Gastrocnemius medialis (tissue), 4 donors: ENCODE results near the gene C6orf163. TPM values are rescaled to one million over a fixed set of nuclear protein-coding genes. Genes with fewer than 3 reads are reported as not detected.

Experiments used
- ATAC-seq, 2 donors: fragments of 150-250 bp; one replicate each; pipeline ENCODE4 v1.9.1; 2016
- DNase-seq, 2 donors: peaks; one replicate each; pipeline ENCODE4 v3.0.0-alpha.2; 2019
- H3K27ac ChIP-seq, 4 donors: fragments of 200-600 bp; sonication (generic); 1 replicate in 1 of 4; 2 replicates in 3 of 4; pipeline ENCODE4 v1.5.1; 2016 to 2018; ENCODE audit warnings: mild to moderate bottlenecking in 2 of 4, moderate library complexity in 1 of 4
- H3K27me3 ChIP-seq, 3 donors: fragments of 200-600 bp; sonication (generic) in 2 of 3; 1 replicate in 1 of 3; 2 replicates in 2 of 3; pipeline versions ENCODE4 v1.5.1 to v1.6.0; 2016 to 2019; ENCODE audit warnings: mild to moderate bottlenecking in 1 of 3, moderate library complexity in 1 of 3
- H3K36me3 ChIP-seq, 2 donors: fragments of 200-600 bp; sonication (generic) in 1 of 2; one replicate each; pipeline ENCODE4 v1.5.1; 2017 to 2018
- H3K4me1 ChIP-seq, 2 donors: fragments of 200-600 bp; sonication (generic) in 1 of 2; one replicate each; pipeline ENCODE4 v1.5.1; 2016 to 2017; ENCODE audit warnings: mild to moderate bottlenecking in 2 of 2
- H3K4me3 ChIP-seq, 4 donors: fragments of 200-600 bp; sonication (generic) in 3 of 4; 1 replicate in 1 of 4; 2 replicates in 3 of 4; pipeline ENCODE4 v1.5.1; 2016 to 2019; ENCODE audit warnings: mild to moderate bottlenecking in 2 of 4
- H3K9me3 ChIP-seq, 3 donors: fragments of 200-600 bp; sonication (generic) in 2 of 3; 1 replicate in 1 of 3; 2 replicates in 2 of 3; pipeline ENCODE4 v1.5.1; 2016 to 2019
- CTCF ChIP-seq, 5 experiments: fragments of 450-650 bp in 3 of 5; fragments of 200-600 bp in 2 of 5; sonication (generic) in 2 of 5; IDR thresholded peaks in 4 of 5; conservative IDR thresholded peaks in 1 of 5; 1 replicate in 4 of 5; 2 replicates in 1 of 5; pipeline ENCODE4 v1.5.1; 2016 to 2019; ENCODE audit warnings: antibody characterized with exemption in 5 of 5, mild to moderate bottlenecking in 3 of 5, moderate library complexity in 3 of 5
- POLR2A ChIP-seq, 2 donors: fragments of 450-650 bp; IDR thresholded peaks; one replicate each; pipeline ENCODE4 v1.6.1; 2017; ENCODE audit warnings: antibody characterized with exemption in 2 of 2, mild to moderate bottlenecking in 2 of 2, moderate library complexity in 2 of 2
- in situ Hi-C, 4 donors: fragments of 200-750 bp; cut with MboI; loops; one replicate each; pipeline versions ENCODE4 v1.15.0 to v1.8.0; 2017; ENCODE audit warnings: low sequenced_read_pairs in 4 of 4
- intact Hi-C: fragments of 100-400 bp; cut with DNase I; formaldehyde crosslinking; loops from one replicate; pipeline ENCODE4 v1.15.1; 2023; ENCODE audit warnings: low total_unique reads
- total RNA-seq, 4 donors: library from RNA; depleted of rRNA; stranded (reverse); fragments of >200 nt; gene quantifications; one replicate each; pipeline versions ENCODE4 v1.1.0 to v1.2.3, GENCODE V29; 2016

C6orf163 gene
- total RNA-seq, 4 donors from 2014 or later: 0.29 to 5.3 (median 0.40) TPM; not detected in 1

GRCh38 chr6:87396595-87397392 is 52.2 kb downstream of the C6orf163 start:
- no peak for TF ChIP-seq CTCF (IDR thresholded peaks at IDR 0.05 in 4 of 5, conservative IDR thresholded peaks at IDR 0.05 in 1 of 5)
- TF ChIP-seq POLR2A (IDR thresholded peaks at IDR 0.05): no peak
- H3K27me3 ChIP-seq: no peaks in the 10 kb centered on the region
- H3K4me3 ChIP-seq: no peak overlapping the region
- intact Hi-C loops (no loop called here), in situ Hi-C loops (loop anchor here in 3 of 4 donors (25.0 kb wide), 1 partner anchor 1466 kb away; no protein-coding TSS in a partner anchor)
- DNase-seq: no peak
- H3K9me3 ChIP-seq: no peaks in the 10 kb centered on the region
- H3K27ac ChIP-seq: no peak overlapping the region
- H3K36me3 ChIP-seq: no peaks in the 10 kb centered on the region
- no peak for ATAC-seq
- no peaks in the 10 kb centered on the region for H3K4me1 ChIP-seq

GRCh38 chr6:87397656-87398055 is 53.0 kb downstream of the C6orf163 start:
- intact Hi-C loops: no loop called here
- in situ Hi-C loops: loop anchor here in 3 of 4 donors (25.0 kb wide), 1 partner anchor 1465 kb away; no protein-coding TSS in a partner anchor
- no peaks in the 10 kb centered on the region for H3K27me3 ChIP-seq
- no peak for DNase-seq
- no peaks in the 10 kb centered on the region for H3K4me1 ChIP-seq
- no peak for TF ChIP-seq CTCF (IDR thresholded peaks at IDR 0.05 in 4 of 5, conservative IDR thresholded peaks at IDR 0.05 in 1 of 5)
- no peak for TF ChIP-seq POLR2A (IDR thresholded peaks at IDR 0.05)
- ATAC-seq: no peak
- H3K4me3 ChIP-seq: no peak overlapping the region
- H3K36me3 ChIP-seq: no peaks in the 10 kb centered on the region
- no peak overlapping the region for H3K27ac ChIP-seq
- H3K9me3 ChIP-seq: no peaks in the 10 kb centered on the region

- no peaks in the 10 kb centered on the region for H3K36me3 ChIP-seq
- intact Hi-C loops (loop anchor here (10.0 kb wide), 1 partner anchor 183 kb away; the partner anchor contains the start of gene RARS2), in situ Hi-C loops (no loop called here)
- no peaks in the 10 kb centered on the region for H3K9me3 ChIP-seq
- TF ChIP-seq CTCF (IDR thresholded peaks at IDR 0.05 in 4 of 5, conservative IDR thresholded peaks at IDR 0.05 in 1 of 5) (no peak), POLR2A (IDR thresholded peaks at IDR 0.05) (no peak)
- no peak overlapping the region for H3K27ac ChIP-seq
- ATAC-seq (no peak), DNase-seq (no peak)
- H3K4me1 ChIP-seq: no peaks in the 10 kb centered on the region
- no peak overlapping the region for H3K4me3 ChIP-seq
- H3K27me3 ChIP-seq: no peaks in the 10 kb centered on the region
Measured at GRCh38 chr6:87401832-87402231, 57.2 kb downstream of the C6orf163 start.

GRCh38 chr6:87407561-87407900 is 62.9 kb downstream of the C6orf163 start:
- Histone ChIP-seq H3K4me3 (peak overlapping the region; percentile 72 to 98 (median 96)), H3K9me3 (no peaks in the 10 kb centered on the region), H3K27ac (peak overlapping the region; percentile 72 to 89 (median 81)), H3K36me3 (no peaks in the 10 kb centered on the region), H3K27me3 (no peaks in the 10 kb centered on the region), H3K4me1 (peaks cover 3 to 9% of the 10 kb centered on the region in 2 donors)
- TF ChIP-seq POLR2A (IDR thresholded peaks at IDR 0.05) (no peak), CTCF (IDR thresholded peaks at IDR 0.05 in 4 of 5, conservative IDR thresholded peaks at IDR 0.05 in 1 of 5) (no peak)
- ATAC-seq: peak; percentile 36 to 55
- no peak for DNase-seq
- in situ Hi-C loops: no loop called here
- intact Hi-C loops: loop anchor here (5.0 to 10.0 kb wide), 3 partner anchors 85 to 255 kb away; partner anchors contain the start of genes RARS2 and SMIM8
